Gastroesophageal sphincter (tissue), 4 donors: ENCODE data around the gene GNB1. TPM values are rescaled to one million over a fixed set of nuclear protein-coding genes. Genes with fewer than 3 reads are reported as not detected.

Source experiments
- ATAC-seq: fragments of 150-250 bp; one replicate; pipeline ENCODE4 v1.9.1; 2016; ENCODE audit warnings: mild to moderate bottlenecking, moderate library complexity
- H3K27ac ChIP-seq, 4 donors: fragments of 200-600 bp; sonication (generic) in 3 of 4; 1 replicate in 3 of 4; 2 replicates in 1 of 4; pipeline ENCODE4 v1.5.1; 2016 to 2019
- H3K27me3 ChIP-seq: fragments of 200-600 bp; sonication (generic); one replicate; pipeline ENCODE4 v1.5.1; 2019
- H3K36me3 ChIP-seq, 2 donors: fragments of 200-600 bp; sonication (generic); one replicate each; pipeline ENCODE4 v1.5.1; 2019; ENCODE audit warnings: control low read depth in 1 of 2
- H3K4me1 ChIP-seq, 3 donors: fragments of 200-600 bp; sonication (generic); 1 replicate in 2 of 3; 2 replicates in 1 of 3; pipeline ENCODE4 v1.5.1; 2016 to 2019; ENCODE audit warnings: control low read depth in 2 of 3
- H3K4me3 ChIP-seq, 2 donors: fragments of 200-600 bp; sonication (generic); one replicate each; pipeline ENCODE4 v1.5.1; 2019; ENCODE audit warnings: mild to moderate bottlenecking in 1 of 2, moderate library complexity in 1 of 2
- H3K9me3 ChIP-seq, 3 donors: fragments of 200-600 bp; sonication (generic); one replicate each; pipeline ENCODE4 v1.5.1; 2017 to 2019; ENCODE audit warnings: control low read depth in 2 of 3
- CTCF ChIP-seq, 4 experiments: fragments of 200-600 bp in 2 of 4; fragments of 450-650 bp in 2 of 4; sonication (generic) in 1 of 4; IDR thresholded peaks; one replicate each; pipeline ENCODE4 v1.5.1; 2017 to 2019; ENCODE audit warnings: antibody characterized with exemption in 4 of 4, mild to moderate bottlenecking in 2 of 4, moderate library complexity in 2 of 4
- EP300 ChIP-seq: sonication (generic); formaldehyde crosslinking; IDR thresholded peaks from one replicate; pipeline ENCODE4 v1.6.1; 2017; ENCODE audit warnings: antibody characterized with exemption, mild to moderate bottlenecking
- POLR2A ChIP-seq, 2 donors: fragments of 450-650 bp; IDR thresholded peaks; one replicate each; pipeline ENCODE4 v1.6.1; 2017; ENCODE audit warnings: antibody characterized with exemption in 2 of 2, mild to moderate bottlenecking in 2 of 2, moderate library complexity in 1 of 2
- POLR2AphosphoS5 ChIP-seq: sonication (generic); formaldehyde crosslinking; IDR thresholded peaks from one replicate; pipeline ENCODE4 v1.6.1; 2017; ENCODE audit warnings: antibody characterized with exemption
- WGBS, 2 donors: methylation state at CpG; one replicate each; pipeline ENCODE4 v1.1.5; 2018; ENCODE audit warnings: low coverage in 1 of 2; 5-methylcytosine and 5-hydroxymethylcytosine counted together
- total RNA-seq, 4 donors: library from RNA; depleted of rRNA; stranded (reverse); fragments of >200 nt; gene quantifications; one replicate each; pipeline ENCODE4 v1.1.0, GENCODE V29; 2016

The GNB1 gene
- total RNA-seq, 4 donors from 2014 or later: 129 to 175 (median 136) TPM

- H3K27ac ChIP-seq: no peak overlapping the region
- H3K4me1 ChIP-seq: peaks cover 0 to 24% (median 6%) of the 10 kb centered on the region in 3 donors
- no peaks in the 10 kb centered on the region for H3K9me3 ChIP-seq
- TF ChIP-seq CTCF (IDR thresholded peaks at IDR 0.05): no peak
- TF ChIP-seq POLR2AphosphoS5: no peak
- no peak for TF ChIP-seq POLR2A (IDR thresholded peaks at IDR 0.05)
- no peak for TF ChIP-seq EP300
- H3K36me3 ChIP-seq: no peaks in the 10 kb centered on the region
- no peak for ATAC-seq
- H3K4me3 ChIP-seq: no peak overlapping the region
- whole genome bisulfite sequencing, 2 donors: 90 to 100% methylated on average over 4 to 9 of the region's 12 CpGs
- H3K27me3 ChIP-seq: peaks cover 10% of the 10 kb centered on the region
Observed at GRCh38 chr1:1903224-1903623, 12.3 kb upstream of the GNB1 start.

GRCh38 chr1:1901641-1902294 is 10.9 kb upstream of the GNB1 start:
- H3K4me3 ChIP-seq: no peak overlapping the region
- no peaks in the 10 kb centered on the region for H3K9me3 ChIP-seq
- H3K4me1 ChIP-seq: peaks cover 0 to 11% (median 0%) of the 10 kb centered on the region in 3 donors
- no peak for TF ChIP-seq CTCF (IDR thresholded peaks at IDR 0.05)
- TF ChIP-seq POLR2A (IDR thresholded peaks at IDR 0.05): no peak
- no peak for TF ChIP-seq EP300
- no peak for TF ChIP-seq POLR2AphosphoS5
- WGBS, 2 donors: 62% methylated on average over 6 of the region's 13 CpGs; no CpG with 5 or more reads in 1 of the 2 donors
- H3K27ac ChIP-seq: no peak overlapping the region
- H3K36me3 ChIP-seq: no peaks in the 10 kb centered on the region
- peaks cover 16% of the 10 kb centered on the region for H3K27me3 ChIP-seq
- no peak for ATAC-seq

GRCh38 chr1:1900883-1901640 is 10.2 kb upstream of the GNB1 start:
- WGBS, 2 donors: 88 to 90% methylated on average over 3 of the region's 14 CpGs
- peaks cover 0 to 4% (median 0%) of the 10 kb centered on the region in 3 donors for H3K4me1 ChIP-seq
- no peak overlapping the region for H3K27ac ChIP-seq
- H3K9me3 ChIP-seq: no peaks in the 10 kb centered on the region
- no peak for ATAC-seq
- no peak overlapping the region for H3K4me3 ChIP-seq
- no peak for TF ChIP-seq CTCF (IDR thresholded peaks at IDR 0.05)
- no peak for TF ChIP-seq EP300
- TF ChIP-seq POLR2AphosphoS5: no peak
- no peak for TF ChIP-seq POLR2A (IDR thresholded peaks at IDR 0.05)
- no peaks in the 10 kb centered on the region for H3K36me3 ChIP-seq
- peaks cover 23% of the 10 kb centered on the region for H3K27me3 ChIP-seq

GRCh38 chr1:1899967-1900327 is 9.1 kb upstream of the GNB1 start:
- Histone ChIP-seq H3K27ac (no peak overlapping the region), H3K27me3 (peaks cover 34% of the 10 kb centered on the region), H3K9me3 (no peaks in the 10 kb centered on the region), H3K4me1 (peaks cover 0 to 7% (median 2%) of the 10 kb centered on the region in 3 donors), H3K36me3 (no peaks in the 10 kb centered on the region), H3K4me3 (no peak overlapping the region)
- TF ChIP-seq EP300 (no peak), POLR2A (IDR thresholded peaks at IDR 0.05) (no peak), POLR2AphosphoS5 (no peak), CTCF (IDR thresholded peaks at IDR 0.05) (no peak)
- WGBS, 2 donors: no CpG with 5 or more reads among the region's 9 CpGs
- ATAC-seq: no peak
